NCI-H82 treated with DMSO at 0.1 percent for 48 hours (cell line): ENCODE data around the gene SETX.
A peak's percentile ranks its signal among the peaks of the same experiment; 100 is the strongest.
"Not testable (repeated sequence)": the region's sequence is repeated elsewhere in the genome, so short reads cannot be mapped to it uniquely, and the experiment has no call there.

Source experiments
- DNase-seq: peaks from one replicate; lab custom pipeline; 2025; ENCODE audit not compliant: unreplicated experiment; lab: John Stamatoyannopoulos, UW

Gene SETX

GRCh38 chr9:132288966-132289365 lies 65.8 kb downstream of the SETX start:
- DNase-seq: no peak

- DNase-seq: no peak
Measured at GRCh38 chr9:132288361-132288760, 66.4 kb downstream of the SETX start.

DNA sequence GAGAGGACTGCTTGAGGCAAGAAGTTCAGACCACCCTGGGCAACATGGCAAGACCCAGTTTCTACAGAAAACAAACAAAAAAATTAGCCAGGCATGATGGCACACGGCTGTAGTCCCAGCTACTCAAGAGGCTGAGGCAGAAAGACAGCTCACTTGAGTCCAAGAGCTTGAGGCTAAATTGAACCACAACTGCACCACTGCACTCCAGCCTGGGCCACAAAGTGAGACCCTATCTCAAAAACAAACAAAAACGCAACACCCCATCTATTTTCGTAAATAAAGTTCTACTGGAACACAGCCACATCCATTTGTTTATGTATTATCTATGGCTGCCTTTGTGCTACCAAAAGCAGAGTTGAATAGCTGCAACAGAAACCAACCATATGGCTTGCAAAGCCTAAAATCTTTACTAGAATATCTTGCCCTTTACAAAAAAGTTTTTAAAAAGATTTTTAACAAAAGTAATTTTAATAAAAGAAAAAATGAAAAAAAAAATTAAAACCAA lies 67.5 kb downstream of the SETX start:
- no peak for DNase-seq

DNA sequence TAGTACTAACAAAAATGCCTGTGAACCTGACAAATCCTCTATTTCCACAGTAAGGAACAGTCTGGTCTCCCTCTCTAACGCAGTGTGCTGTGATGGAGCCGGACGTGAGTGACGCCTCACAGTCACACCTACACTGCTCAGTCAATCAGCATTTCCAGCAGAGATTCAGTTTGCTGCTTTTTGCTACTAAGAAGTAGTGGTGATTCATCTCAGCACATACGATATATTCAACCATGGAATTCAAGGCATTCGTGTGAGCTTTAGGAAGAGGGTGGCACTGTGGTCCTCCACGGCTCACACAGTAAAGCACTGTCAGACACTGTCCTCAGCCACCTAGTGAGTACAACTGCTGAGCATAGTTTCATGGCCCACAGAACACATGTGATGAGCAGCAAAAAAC lies 70.9 kb downstream of the SETX start:
- no peak for DNase-seq

- DNase-seq: no peak
Measured at GRCh38 chr9:132283165-132283564, 71.6 kb downstream of the SETX start.

GRCh38 chr9:132274861-132275260 lies 79.9 kb downstream of the SETX start:
- no peak for DNase-seq

DNA sequence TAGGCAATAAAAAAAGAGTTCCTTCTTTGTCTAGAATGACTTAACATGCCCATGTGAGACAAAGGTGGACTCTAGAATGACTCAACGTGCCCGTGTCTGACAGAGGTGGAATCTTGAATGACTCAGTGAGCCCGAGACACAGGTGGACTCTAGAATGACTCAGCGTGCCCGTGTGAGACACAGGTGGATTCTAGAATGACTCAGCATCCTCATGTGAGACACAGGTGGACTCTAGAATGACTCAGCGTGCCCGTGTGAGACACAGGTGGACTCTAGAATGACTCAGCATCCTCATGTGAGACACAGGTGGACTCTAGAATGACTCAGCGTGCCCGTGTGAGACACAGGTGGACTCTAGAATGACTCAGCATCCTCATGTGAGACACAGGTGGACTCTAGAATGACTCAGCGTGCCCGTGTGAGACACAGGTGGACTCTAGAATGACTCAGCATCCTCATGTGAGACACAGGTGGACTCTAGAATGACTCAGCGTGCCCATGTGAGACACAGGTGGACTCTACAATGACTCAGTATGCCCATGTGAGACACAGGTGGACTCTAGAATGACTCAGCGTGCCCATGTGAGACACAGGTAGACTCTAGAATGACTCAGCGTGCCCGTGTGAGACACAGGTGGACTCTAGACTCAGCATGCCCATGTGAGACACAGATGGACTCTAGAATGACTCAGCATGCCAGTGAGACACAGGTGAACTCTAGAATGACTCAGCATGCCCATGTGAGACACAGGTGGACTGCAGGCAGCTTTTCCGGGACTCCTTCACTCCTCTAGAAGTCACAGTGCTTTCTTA lies 84.9 kb downstream of the SETX start:
- not testable (repeated sequence) for DNase-seq

DNA sequence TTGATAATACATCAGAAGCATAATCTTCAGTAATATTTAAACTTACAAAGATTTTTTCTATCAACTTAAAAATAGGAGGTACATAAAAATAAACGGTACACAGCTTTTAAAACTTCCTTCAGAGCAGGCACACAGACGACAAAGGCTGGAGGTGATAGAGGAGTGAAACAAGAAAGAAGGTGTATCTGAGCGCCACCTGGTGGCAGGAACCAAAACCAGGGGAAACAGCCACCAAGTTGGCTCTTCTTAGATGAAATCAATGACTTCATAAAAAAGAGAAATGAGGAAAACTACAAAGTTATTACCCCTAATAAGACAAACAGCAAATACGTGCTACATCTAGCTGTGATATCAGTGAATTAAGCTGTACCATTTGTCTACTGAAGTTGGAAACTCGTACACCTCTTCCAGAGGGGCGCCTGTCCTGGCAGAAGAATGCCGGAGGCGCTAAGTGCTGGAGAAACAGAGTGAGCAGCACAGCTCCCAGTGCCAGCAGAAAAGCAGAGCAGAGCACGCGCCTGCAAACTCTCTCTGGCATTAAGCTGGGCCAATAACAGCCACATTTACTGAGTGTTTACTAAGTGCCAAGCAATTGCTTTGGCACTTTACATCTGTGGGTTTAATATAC lies 85.9 kb downstream of the SETX start:
- DNase-seq: peak; percentile 28

GRCh38 chr9:132267660-132268059 lies 87.1 kb downstream of the SETX start:
- no peak for DNase-seq

DNA sequence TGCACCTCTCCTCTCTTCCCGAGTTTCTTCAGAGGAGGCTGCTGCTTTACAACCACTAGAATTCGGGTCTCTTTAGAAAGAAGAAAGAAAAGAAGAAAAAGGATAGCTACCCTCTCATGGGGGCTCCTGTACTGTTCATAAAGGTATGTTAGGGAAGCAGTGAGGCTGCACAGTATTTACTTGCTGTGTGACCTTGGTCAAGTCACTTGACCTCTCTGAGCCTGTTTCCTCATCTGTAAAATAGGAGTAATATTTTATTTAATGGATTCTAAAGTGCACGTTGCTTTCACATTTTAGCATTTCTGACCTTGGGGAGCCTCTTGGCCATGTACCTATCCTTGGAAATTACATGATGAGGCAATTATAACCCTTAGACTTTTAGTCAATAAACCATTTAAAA lies 88.8 kb downstream of the SETX start:
- no peak for DNase-seq

DNA sequence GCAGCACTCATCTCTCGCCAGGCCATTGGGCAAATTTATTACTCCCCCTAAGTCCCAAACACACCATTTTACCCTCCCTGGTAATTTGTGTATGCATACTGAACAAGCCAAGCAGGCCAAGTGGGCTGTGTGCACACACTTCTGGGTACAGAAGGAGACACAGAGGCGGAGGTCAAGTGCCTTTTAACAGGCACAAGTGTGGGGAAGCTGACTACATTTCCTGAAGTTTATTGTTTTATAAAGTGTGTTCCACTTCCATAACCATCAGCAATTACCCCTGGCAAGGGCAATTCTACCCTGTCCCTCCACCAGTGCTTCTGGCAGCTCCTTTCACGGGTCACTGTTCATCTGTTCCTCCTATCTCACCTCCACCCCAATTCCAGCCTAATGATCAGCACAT lies 93.9 kb downstream of the SETX start:
- no peak for DNase-seq

DNA sequence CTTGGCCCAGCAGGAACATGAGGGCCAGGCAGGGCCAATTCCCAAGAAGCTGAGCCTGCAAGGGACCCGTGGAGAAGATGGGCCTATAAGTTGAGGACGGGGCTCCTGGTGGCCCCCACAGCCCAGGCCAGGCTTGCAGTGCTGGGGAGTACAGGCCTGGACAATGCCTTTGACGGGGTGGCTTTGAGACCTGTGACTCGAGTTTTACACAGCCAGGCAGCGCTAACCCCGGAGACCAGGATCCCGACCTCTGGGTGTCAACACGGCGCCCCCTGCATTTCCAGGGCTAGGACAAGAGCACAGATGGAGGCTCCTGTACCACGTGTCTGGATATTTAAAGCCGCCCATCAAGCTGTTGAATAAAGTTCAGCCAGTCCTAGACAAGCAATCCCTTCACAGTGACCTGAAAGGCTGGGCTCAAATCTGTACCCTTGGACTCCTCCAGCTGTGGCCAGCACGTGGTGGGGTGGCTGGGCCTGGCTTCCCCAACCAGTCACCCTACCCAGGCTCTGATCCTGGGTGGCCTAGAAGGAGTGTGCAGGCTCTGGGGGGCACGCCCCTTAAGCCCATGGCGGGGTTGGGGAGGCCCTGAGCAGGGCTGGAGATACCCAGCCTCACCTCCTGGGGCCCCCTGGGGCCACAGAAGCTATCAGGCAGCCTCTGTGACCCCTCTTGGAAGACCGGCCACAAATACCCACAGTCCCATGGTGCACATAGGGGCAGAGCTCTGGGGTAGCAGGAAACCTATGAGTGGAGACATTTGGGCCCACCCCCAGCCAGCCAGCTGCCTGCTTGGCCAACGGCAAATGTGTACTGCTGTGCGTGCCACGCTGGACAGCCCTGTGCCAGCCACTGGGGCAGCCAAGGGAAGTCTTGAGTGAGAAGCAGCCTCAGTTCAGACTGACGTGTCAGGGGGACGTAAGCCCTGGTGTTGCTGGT lies 104.2 kb downstream of the SETX start:
- no peak for DNase-seq

GRCh38 chr9:132249690-132250089 lies 105.1 kb downstream of the SETX start:
- DNase-seq: no peak

DNA sequence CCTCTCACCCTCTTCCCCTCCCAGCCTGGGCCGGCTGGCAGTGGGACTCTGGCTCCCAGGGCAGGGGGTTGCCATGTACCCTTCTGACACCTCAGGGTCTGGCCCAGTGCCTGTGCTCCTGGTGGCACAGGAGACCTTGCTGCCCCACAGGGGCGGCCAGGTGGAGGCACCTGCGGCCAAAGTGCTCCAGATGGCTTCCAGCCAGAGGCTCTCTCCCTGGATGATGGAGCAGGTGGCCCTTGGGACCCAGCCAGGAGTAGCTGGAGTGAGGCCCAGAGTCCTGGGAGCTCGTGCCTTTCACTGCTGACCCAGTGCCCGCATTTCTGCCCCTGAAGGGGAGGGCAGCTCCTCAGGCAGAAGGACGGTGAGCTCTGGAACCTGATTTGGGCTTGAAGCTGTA lies 105.7 kb downstream of the SETX start:
- DNase-seq: no peak

DNA sequence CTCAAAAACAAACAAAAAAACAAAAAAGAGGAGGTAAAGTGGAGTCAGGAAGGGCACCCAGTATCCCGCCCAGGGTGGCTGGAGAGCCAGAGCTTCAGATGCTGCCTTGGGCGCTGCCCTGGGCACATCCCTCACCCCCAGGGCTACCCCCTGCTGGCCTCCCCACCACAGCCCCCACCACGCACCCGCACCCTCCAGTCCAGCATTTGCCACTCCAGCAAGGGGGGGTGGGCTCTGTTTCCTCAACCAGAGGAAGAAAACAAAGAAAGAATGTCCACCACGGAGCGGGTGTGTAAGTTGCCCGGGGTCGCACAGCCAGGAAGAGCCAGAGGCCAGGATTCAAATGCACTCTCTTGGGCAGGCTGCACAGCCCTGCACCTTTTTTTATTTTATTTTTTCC lies 106.8 kb downstream of the SETX start:
- no peak for DNase-seq

- no peak for DNase-seq
Measured at GRCh38 chr9:132245465-132245864, 109.3 kb downstream of the SETX start.

GRCh38 chr9:132244582-132245455 lies 110.0 kb downstream of the SETX start:
- no peak for DNase-seq

GRCh38 chr9:132243156-132244074 lies 111.4 kb downstream of the SETX start:
- no peak for DNase-seq

DNA sequence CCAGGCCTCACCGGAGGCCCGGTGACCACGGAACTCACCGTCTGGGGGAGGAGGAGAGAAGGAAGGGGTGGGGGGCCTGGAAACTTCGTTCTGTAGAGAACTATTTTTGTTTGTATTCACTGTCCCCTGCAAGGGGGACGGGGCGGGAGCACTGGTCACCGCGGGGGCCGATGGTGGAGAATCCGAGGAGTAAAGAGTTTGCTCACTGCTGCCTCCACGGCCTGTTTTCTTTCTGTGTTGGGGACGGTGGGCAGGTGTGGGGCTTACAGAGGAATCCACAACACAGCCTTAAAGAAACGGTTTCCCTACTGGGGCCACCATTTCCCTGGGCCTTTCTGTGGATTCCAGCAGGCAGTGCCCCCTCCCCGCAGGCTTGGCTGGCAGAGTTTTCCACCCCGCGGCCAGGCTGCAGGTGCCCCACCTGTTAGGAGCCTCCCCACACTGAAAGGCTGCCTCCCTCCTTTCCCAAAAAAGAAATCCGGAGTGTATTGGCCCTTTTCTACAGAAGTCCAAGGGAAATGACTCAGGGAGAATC lies 112.1 kb downstream of the SETX start:
- no peak for DNase-seq
